NB4 (cell line): ENCODE measurements around the gene CYB561D1.

Experiments
- DNase-seq: peaks from one replicate; pipeline ENCODE4 v3.0.0; 2010; ENCODE audit warnings: low read depth
- H3K4me3 ChIP-seq: one replicate; pipeline ENCODE4 v1.5.1; 2011; ENCODE audit warnings: mild to moderate bottlenecking, low read depth, low read length, moderate library complexity
- MYC ChIP-seq: IDR thresholded peaks from 2 replicates; pipeline ENCODE4 v1.6.1; 2011; ENCODE audit warnings: low read depth, low read length
- POLR2A ChIP-seq: IDR thresholded peaks from 2 replicates; pipeline ENCODE4 v1.6.1; 2011; ENCODE audit warnings: mild to moderate bottlenecking; ENCODE audit not compliant: insufficient read length; ENCODE audit errors: extremely low read depth
- TF ChIP-seq, protein P1 (sequence below): IDR thresholded peaks from one replicate; pipeline ENCODE4 v1.5.1; 2012; ENCODE audit warnings: low read depth, low read length
- TF ChIP-seq, protein P2 (sequence below): IDR thresholded peaks from 2 replicates; pipeline ENCODE4 v1.6.1; 2011; ENCODE audit warnings: low read depth, low read length

Gene CYB561D1

DNA sequence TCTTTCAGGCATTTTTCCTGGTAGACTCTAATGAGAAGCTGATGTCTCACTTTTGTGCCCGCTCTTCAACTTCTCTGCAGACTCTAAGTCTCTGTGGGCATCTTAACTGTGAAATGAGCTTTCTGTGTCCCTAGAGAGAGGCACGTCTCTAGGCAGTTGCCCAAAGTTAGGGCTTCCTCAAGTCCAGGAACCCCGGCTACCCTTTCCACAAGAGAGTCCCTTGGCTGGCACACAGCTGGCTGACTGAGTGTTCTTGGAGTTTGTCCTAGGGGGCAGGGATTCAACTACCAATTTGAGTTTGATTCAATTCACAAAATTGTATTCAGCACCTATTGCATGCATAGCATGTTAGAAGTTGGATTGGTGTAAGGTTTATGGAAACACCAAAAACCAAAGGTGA is 47.2 kb downstream of the CYB561D1 start:
- no peak for DNase-seq
- TF ChIP-seq POLR2A (no peak), MYC (no peak)
- TF ChIP-seq, protein P1, sequence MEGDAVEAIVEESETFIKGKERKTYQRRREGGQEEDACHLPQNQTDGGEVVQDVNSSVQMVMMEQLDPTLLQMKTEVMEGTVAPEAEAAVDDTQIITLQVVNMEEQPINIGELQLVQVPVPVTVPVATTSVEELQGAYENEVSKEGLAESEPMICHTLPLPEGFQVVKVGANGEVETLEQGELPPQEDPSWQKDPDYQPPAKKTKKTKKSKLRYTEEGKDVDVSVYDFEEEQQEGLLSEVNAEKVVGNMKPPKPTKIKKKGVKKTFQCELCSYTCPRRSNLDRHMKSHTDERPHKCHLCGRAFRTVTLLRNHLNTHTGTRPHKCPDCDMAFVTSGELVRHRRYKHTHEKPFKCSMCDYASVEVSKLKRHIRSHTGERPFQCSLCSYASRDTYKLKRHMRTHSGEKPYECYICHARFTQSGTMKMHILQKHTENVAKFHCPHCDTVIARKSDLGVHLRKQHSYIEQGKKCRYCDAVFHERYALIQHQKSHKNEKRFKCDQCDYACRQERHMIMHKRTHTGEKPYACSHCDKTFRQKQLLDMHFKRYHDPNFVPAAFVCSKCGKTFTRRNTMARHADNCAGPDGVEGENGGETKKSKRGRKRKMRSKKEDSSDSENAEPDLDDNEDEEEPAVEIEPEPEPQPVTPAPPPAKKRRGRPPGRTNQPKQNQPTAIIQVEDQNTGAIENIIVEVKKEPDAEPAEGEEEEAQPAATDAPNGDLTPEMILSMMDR = no peak
- TF ChIP-seq, protein P2, sequence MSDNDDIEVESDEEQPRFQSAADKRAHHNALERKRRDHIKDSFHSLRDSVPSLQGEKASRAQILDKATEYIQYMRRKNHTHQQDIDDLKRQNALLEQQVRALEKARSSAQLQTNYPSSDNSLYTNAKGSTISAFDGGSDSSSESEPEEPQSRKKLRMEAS = no peak

DNA sequence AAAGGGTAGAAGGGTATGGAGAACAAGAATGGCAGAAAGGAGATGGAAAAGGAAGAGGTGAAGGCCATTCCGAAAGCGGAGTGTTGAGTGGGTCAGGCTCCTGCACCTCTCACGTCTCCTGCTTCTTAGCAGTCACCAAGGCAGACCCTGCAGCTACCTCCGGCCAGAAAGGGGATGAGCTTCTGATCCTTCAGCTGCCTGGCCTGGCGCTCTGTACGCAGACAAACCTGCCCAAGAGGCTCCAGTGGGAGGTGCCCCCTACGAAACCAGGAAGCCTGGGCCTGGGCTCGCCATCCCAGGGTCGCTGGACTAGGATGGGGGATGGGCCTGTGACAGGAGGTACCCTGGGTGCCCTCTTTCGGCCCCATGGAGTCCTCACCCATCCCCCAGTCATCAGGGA is 48.8 kb downstream of the CYB561D1 start:
- TF ChIP-seq, protein P2 = no peak
- TF ChIP-seq POLR2A (no peak), MYC (no peak)
- TF ChIP-seq, protein P1 = no peak
- DNase-seq = no peak
- H3K4me3 ChIP-seq = no peak overlapping the region

More for the DNA sequence above, 47.2 kb downstream of the CYB561D1 start:
- no peak overlapping the region for H3K4me3 ChIP-seq

DNA sequence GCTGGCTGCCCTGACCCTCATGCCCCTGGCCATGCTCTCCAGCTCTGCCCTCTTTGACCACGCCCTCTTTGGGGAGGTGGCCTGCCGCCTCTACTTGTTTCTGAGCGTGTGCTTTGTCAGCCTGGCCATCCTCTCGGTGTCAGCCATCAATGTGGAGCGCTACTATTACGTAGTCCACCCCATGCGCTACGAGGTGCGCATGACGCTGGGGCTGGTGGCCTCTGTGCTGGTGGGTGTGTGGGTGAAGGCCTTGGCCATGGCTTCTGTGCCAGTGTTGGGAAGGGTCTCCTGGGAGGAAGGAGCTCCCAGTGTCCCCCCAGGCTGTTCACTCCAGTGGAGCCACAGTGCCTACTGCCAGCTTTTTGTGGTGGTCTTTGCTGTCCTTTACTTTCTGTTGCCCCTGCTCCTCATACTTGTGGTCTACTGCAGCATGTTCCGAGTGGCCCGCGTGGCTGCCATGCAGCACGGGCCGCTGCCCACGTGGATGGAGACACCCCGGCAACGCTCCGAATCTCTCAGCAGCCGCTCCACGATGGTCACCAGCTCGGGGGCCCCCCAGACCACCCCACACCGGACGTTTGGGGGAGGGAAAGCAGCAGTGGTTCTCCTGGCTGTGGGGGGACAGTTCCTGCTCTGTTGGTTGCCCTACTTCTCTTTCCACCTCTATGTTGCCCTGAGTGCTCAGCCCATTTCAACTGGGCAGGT is 49.5 kb downstream of the CYB561D1 start:
- DNase-seq = no peak
- TF ChIP-seq, protein P1 = no peak
- TF ChIP-seq POLR2A = no peak
- TF ChIP-seq, protein P2 = no peak
- no peak for TF ChIP-seq MYC
- H3K4me3 ChIP-seq = no peak overlapping the region

DNA sequence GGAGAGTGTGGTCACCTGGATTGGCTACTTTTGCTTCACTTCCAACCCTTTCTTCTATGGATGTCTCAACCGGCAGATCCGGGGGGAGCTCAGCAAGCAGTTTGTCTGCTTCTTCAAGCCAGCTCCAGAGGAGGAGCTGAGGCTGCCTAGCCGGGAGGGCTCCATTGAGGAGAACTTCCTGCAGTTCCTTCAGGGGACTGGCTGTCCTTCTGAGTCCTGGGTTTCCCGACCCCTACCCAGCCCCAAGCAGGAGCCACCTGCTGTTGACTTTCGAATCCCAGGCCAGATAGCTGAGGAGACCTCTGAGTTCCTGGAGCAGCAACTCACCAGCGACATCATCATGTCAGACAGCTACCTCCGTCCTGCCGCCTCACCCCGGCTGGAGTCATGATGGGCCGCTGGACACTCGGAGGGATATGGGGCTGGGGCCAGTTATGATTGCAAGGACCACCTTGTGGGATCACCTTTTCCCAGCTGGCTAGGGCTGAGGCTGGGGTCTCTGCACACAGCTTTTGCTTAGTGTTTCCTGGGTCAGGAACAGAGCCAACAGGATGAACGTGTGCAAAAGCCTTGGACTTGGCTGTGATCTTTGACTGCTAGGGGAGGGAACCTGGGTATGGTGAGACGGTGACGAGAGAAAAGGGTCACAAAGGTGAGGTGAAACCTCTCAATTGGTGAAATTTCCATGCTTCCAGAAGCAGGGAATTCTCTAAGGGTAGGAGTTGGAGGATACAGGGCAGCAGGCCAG is 50.3 kb downstream of the CYB561D1 start:
- no peak overlapping the region for H3K4me3 ChIP-seq
- no peak for DNase-seq
- TF ChIP-seq, protein P2 = no peak
- TF ChIP-seq MYC (no peak), POLR2A (no peak)
- TF ChIP-seq, protein P1 = no peak

DNA sequence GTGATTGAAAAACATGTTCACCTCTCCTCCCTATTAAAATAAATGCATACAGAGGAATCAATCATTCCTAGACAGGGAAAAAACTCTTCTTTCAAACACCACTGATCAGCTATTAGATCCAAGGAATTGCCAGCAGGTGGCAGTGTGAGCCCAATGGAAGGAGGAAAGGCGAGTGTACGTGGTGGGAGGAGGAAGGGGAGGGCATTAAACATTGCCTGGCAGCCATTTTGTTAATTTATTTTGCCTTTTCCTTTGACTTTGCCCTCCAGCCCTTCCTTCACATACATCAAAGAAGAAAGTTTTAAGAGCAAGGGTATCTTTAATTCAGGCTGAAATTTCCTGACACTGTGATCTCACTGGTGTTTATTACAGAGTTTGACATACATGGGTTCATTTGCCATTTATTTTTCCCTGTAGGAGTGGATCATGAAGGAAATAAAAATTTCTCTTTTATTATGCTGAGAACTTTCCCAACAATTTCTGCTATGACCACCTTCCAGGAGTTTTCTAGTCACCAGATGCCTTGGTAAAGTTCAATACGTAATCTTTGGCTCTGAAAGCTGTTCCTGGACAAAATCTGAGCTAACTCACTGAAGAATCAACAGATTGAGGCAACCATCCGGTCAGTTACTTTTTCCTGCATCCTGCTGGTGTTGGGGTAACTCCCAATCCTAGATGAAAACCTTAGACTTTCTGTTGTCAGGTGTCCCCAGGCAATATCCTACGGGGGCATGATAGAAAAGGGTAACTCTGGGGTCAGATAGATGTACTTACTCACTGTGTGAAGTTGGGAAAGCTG is 52.6 kb downstream of the CYB561D1 start:
- peak overlapping the region; percentile 95 for H3K4me3 ChIP-seq
- no peak for TF ChIP-seq POLR2A
- TF ChIP-seq MYC = no peak
- TF ChIP-seq, protein P2 = peak; percentile 16; the same call in 1 of the 2 replicates
- TF ChIP-seq, protein P1 = peak; percentile 67
- DNase-seq = peak; percentile 88
